BLaER1 treated with 17β-estradiol and CSF1 and Interleukin-3, amounts not matched to agents 10 nM and 100 nM (cell line): ENCODE measurements around the gene ALS2CL.

Experiments used
- H3K27ac ChIP-seq, 11 experiments: shearing (Covaris generic); formaldehyde crosslinking; 2 replicates each; pipeline ENCODE4 v1.8.1; 2022
- H3K27me3 ChIP-seq, 11 experiments: shearing (Covaris generic); formaldehyde crosslinking; 2 replicates each; pipeline ENCODE4 v1.8.1; 2022
- H3K36me3 ChIP-seq, 11 experiments: shearing (Covaris generic); formaldehyde crosslinking; 2 replicates each; pipeline ENCODE4 v1.8.1; 2022
- H3K4me1 ChIP-seq, 10 experiments: shearing (Covaris generic); formaldehyde crosslinking; 2 replicates each; pipeline ENCODE4 v1.8.1; 2022
- H3K4me2 ChIP-seq, 11 experiments: shearing (Covaris generic); formaldehyde crosslinking; 2 replicates each; pipeline ENCODE4 v1.8.1; 2022
- H3K4me3 ChIP-seq, 10 experiments: shearing (Covaris generic); formaldehyde crosslinking; 2 replicates each; pipeline ENCODE4 v1.8.1; 2022
- H3K9ac ChIP-seq, 11 experiments: shearing (Covaris generic); formaldehyde crosslinking; 2 replicates each; pipeline ENCODE4 v1.8.1; 2022
- H3K9me3 ChIP-seq, 11 experiments: shearing (Covaris generic); formaldehyde crosslinking; replicated peaks in 1 of 11; 2 replicates each; pipeline ENCODE4 v1.8.1; 2022
- H4K20me1 ChIP-seq, 11 experiments: shearing (Covaris generic); formaldehyde crosslinking; 2 replicates each; pipeline ENCODE4 v1.8.1; 2022
- Cebpa-rat ChIP-seq, 11 experiments: shearing (Covaris generic); IDR thresholded peaks; 2 replicates each; pipeline ENCODE4 v1.8.1; 2022

The ALS2CL gene

GRCh38 chr3:46660543-46661523 is 32.6 kb downstream of the ALS2CL start:
- Histone ChIP-seq H3K4me2 (peak overlapping the region; percentile 25 to 82 (median 61); a peak in 21 of 22 replicates), H3K9ac (peak overlapping the region in 2 of 11 experiments; percentile 1 to 7; a peak in 1 of 22 replicates), H3K36me3 (no peaks in the 10 kb centered on the region), H3K9me3 (no peaks in the 10 kb centered on the region), H3K27me3 (no peaks in the 10 kb centered on the region; a peak in 1 of 22 replicates), H3K27ac (no peak overlapping the region), H3K4me1 (peaks cover 24 to 45% (median 38%) of the 10 kb centered on the region in 10 experiments), H3K4me3 (no peak overlapping the region; a peak in 1 of 20 replicates), H4K20me1 (no peaks in the 10 kb centered on the region; a peak in 1 of 22 replicates)
- no peak for TF ChIP-seq Cebpa-rat (IDR thresholded peaks at IDR 0.05)

- Histone ChIP-seq H4K20me1 (no peaks in the 10 kb centered on the region; a peak in 1 of 22 replicates), H3K4me2 (peak overlapping the region; percentile 2 to 82 (median 61); a peak in 20 of 22 replicates), H3K4me3 (no peak overlapping the region), H3K27ac (no peak overlapping the region), H3K27me3 (no peaks in the 10 kb centered on the region; a peak in 1 of 22 replicates), H3K9me3 (peaks cover 0 to 7% (median 0%) of the 10 kb centered on the region in 11 experiments; a peak in 1 of 22 replicates), H3K4me1 (peaks cover 24 to 54% (median 42%) of the 10 kb centered on the region in 10 experiments), H3K36me3 (no peaks in the 10 kb centered on the region), H3K9ac (no peak overlapping the region)
- no peak for TF ChIP-seq Cebpa-rat (IDR thresholded peaks at IDR 0.05)
These were observed 33.5 kb downstream of the ALS2CL start for GRCh38 chr3:46660003-46660402.

GRCh38 chr3:46659285-46659684 is 34.2 kb downstream of the ALS2CL start:
- Histone ChIP-seq H3K9ac (no peak overlapping the region), H3K4me1 (peaks cover 24 to 54% (median 42%) of the 10 kb centered on the region in 10 experiments), H3K27ac (no peak overlapping the region), H3K9me3 (peaks cover 0 to 7% (median 0%) of the 10 kb centered on the region in 11 experiments; a peak in 1 of 22 replicates), H3K27me3 (no peaks in the 10 kb centered on the region; a peak in 1 of 22 replicates), H4K20me1 (no peaks in the 10 kb centered on the region; a peak in 1 of 22 replicates), H3K4me2 (peak overlapping the region in 10 of 11 experiments; percentile 2 to 82 (median 60); a peak in 11 of 22 replicates), H3K4me3 (no peak overlapping the region), H3K36me3 (no peaks in the 10 kb centered on the region)
- no peak for TF ChIP-seq Cebpa-rat (IDR thresholded peaks at IDR 0.05)

GRCh38 chr3:46656778-46657556 is 36.5 kb downstream of the ALS2CL start:
- Histone ChIP-seq H4K20me1 (no peaks in the 10 kb centered on the region; a peak in 1 of 22 replicates), H3K9ac (no peak overlapping the region), H3K4me3 (no peak overlapping the region), H3K27ac (no peak overlapping the region), H3K36me3 (no peaks in the 10 kb centered on the region), H3K9me3 (peaks cover 10 to 16% (median 13%) of the 10 kb centered on the region in 11 experiments), H3K4me2 (peak overlapping the region in 2 of 11 experiments; percentile 21 to 41; a peak in 3 of 22 replicates), H3K4me1 (peaks cover 24 to 51% (median 42%) of the 10 kb centered on the region in 10 experiments), H3K27me3 (no peaks in the 10 kb centered on the region; a peak in 1 of 22 replicates)
- no peak for TF ChIP-seq Cebpa-rat (IDR thresholded peaks at IDR 0.05)

GRCh38 chr3:46655271-46655670 is 38.2 kb downstream of the ALS2CL start:
- H3K4me2 ChIP-seq = peak overlapping the region in 6 of 11 experiments; percentile 4 to 33 (median 22); a peak in 5 of 22 replicates

GRCh38 chr3:46651084-46651483 is 42.4 kb downstream of the ALS2CL start:
- Histone ChIP-seq H3K27me3 (no peaks in the 10 kb centered on the region), H3K4me2 (no peak overlapping the region), H3K4me3 (no peak overlapping the region), H4K20me1 (no peaks in the 10 kb centered on the region), H3K9me3 (peaks cover 16 to 32% (median 24%) of the 10 kb centered on the region in 11 experiments), H3K27ac (no peak overlapping the region), H3K36me3 (no peaks in the 10 kb centered on the region), H3K4me1 (peaks cover 0 to 10% (median 5%) of the 10 kb centered on the region in 10 experiments; a peak in 6 of 20 replicates), H3K9ac (no peak overlapping the region)
- TF ChIP-seq Cebpa-rat (IDR thresholded peaks at IDR 0.05) = no peak

More at GRCh38 chr3:46655271-46655670, 38.2 kb downstream of the ALS2CL start:
- no peaks in the 10 kb centered on the region; a peak in 1 of 22 replicates for H3K27me3 ChIP-seq
- H3K27ac ChIP-seq = no peak overlapping the region
- H3K4me3 ChIP-seq = no peak overlapping the region
- H3K9ac ChIP-seq = no peak overlapping the region
- TF ChIP-seq Cebpa-rat (IDR thresholded peaks at IDR 0.05) = no peak
- no peaks in the 10 kb centered on the region for H3K36me3 ChIP-seq
- H3K9me3 ChIP-seq = peaks cover 16 to 22% (median 20%) of the 10 kb centered on the region in 11 experiments
- peaks cover 14 to 38% (median 29%) of the 10 kb centered on the region in 10 experiments for H3K4me1 ChIP-seq
- H4K20me1 ChIP-seq = no peaks in the 10 kb centered on the region

- H3K4me3 ChIP-seq = no peak overlapping the region
- no peaks in the 10 kb centered on the region for H4K20me1 ChIP-seq
- no peak overlapping the region for H3K27ac ChIP-seq
- TF ChIP-seq Cebpa-rat (IDR thresholded peaks at IDR 0.05) = no peak
- no peaks in the 10 kb centered on the region for H3K36me3 ChIP-seq
- H3K9me3 ChIP-seq = peaks cover 16 to 32% (median 22%) of the 10 kb centered on the region in 11 experiments
- H3K9ac ChIP-seq = no peak overlapping the region
- no peaks in the 10 kb centered on the region for H3K27me3 ChIP-seq
- no peak overlapping the region for H3K4me2 ChIP-seq
- no peaks in the 10 kb centered on the region for H3K4me1 ChIP-seq
These were observed 44.0 kb downstream of the ALS2CL start for GRCh38 chr3:46649436-46649835.

GRCh38 chr3:46648096-46648495 is 45.4 kb downstream of the ALS2CL start:
- Histone ChIP-seq H3K4me2 (no peak overlapping the region), H3K9me3 (peaks cover 16 to 29% (median 19%) of the 10 kb centered on the region in 11 experiments), H3K27ac (no peak overlapping the region), H3K27me3 (no peaks in the 10 kb centered on the region), H3K9ac (no peak overlapping the region), H3K4me3 (no peak overlapping the region), H4K20me1 (no peaks in the 10 kb centered on the region), H3K36me3 (no peaks in the 10 kb centered on the region), H3K4me1 (peaks cover 0 to 8% (median 6%) of the 10 kb centered on the region in 10 experiments; a peak in 14 of 20 replicates)
- no peak for TF ChIP-seq Cebpa-rat (IDR thresholded peaks at IDR 0.05)
